Measurements from ENCODE around the gene PKP3.

Gene PKP3

GRCh38 chr11:452916-453527 lies 59.0 kb downstream of the PKP3 start:
- DNase-seq: no peak
- Histone ChIP-seq H3K4me3 (ENCODE audit: control insufficient read depth in 1 of 7, extremely low read depth in 1 of 7, insufficient read depth in 4 of 7, low read depth in 2 of 7, low read length in 6 of 7) (no peak overlapping the region), H3K9me3 (ENCODE audit: control extremely low read depth in 1 of 5, control insufficient read depth in 4 of 5, insufficient read depth in 2 of 5, low read depth in 1 of 5, low read length in 4 of 5) (no peaks in the 10 kb centered on the region), H3K27me3 (replicated peaks in 2 of 5; ENCODE audit: control insufficient read depth in 4 of 5, insufficient read depth in 5 of 5, low read length in 4 of 5) (no peaks in the 10 kb centered on the region), H3K4me1 (ENCODE audit: control extremely low read depth in 1 of 4, control insufficient read depth in 4 of 4, insufficient read depth in 4 of 4, low read length in 3 of 4) (peaks cover 5 to 53% (median 49%) of the 10 kb centered on the region in 4 experiments), H3K36me3 (ENCODE audit: control insufficient read depth in 4 of 4, insufficient read depth in 4 of 4, low read length in 3 of 4) (peaks cover 0 to 45% (median 22%) of the 10 kb centered on the region in 4 experiments), H3K27ac (ENCODE audit: insufficient read depth in 1 of 2, low read depth in 1 of 2, low read length in 2 of 2, poor library complexity in 1 of 2, severe bottlenecking in 2 of 2) (no peak overlapping the region)
- CTCF ChIA-PET: interaction anchor here (1.0 to 6.8 kb wide), 2 partner anchors 47 to 90 kb away, joined by 3 to 46 read pairs; no protein-coding TSS in a partner anchor
- WGBS (ENCODE audit: insufficient coverage): 97% methylated on average over 19 of the region's 19 CpGs
- POLR2A ChIA-PET: no interaction called here

- POLR2A ChIA-PET: no interaction called here
- CTCF ChIA-PET: no interaction called here
- peaks cover 0 to 45% (median 22%) of the 10 kb centered on the region in 4 experiments for H3K36me3 ChIP-seq (ENCODE audit: control insufficient read depth in 4 of 4, insufficient read depth in 4 of 4, low read length in 3 of 4)
- no peak for DNase-seq
- H3K27me3 ChIP-seq (replicated peaks in 2 of 5; ENCODE audit: control insufficient read depth in 4 of 5, insufficient read depth in 5 of 5, low read length in 4 of 5): no peaks in the 10 kb centered on the region
- H3K4me1 ChIP-seq (ENCODE audit: control extremely low read depth in 1 of 4, control insufficient read depth in 4 of 4, insufficient read depth in 4 of 4, low read length in 3 of 4): peaks cover 5 to 50% (median 45%) of the 10 kb centered on the region in 4 experiments
- H3K27ac ChIP-seq (ENCODE audit: insufficient read depth in 1 of 2, low read depth in 1 of 2, low read length in 2 of 2, poor library complexity in 1 of 2, severe bottlenecking in 2 of 2): no peak overlapping the region
- no peak overlapping the region for H3K4me3 ChIP-seq (ENCODE audit: control insufficient read depth in 1 of 7, extremely low read depth in 1 of 7, insufficient read depth in 4 of 7, low read depth in 2 of 7, low read length in 6 of 7)
- no peaks in the 10 kb centered on the region for H3K9me3 ChIP-seq (ENCODE audit: control extremely low read depth in 1 of 5, control insufficient read depth in 4 of 5, insufficient read depth in 2 of 5, low read depth in 1 of 5, low read length in 4 of 5)
- WGBS (ENCODE audit: insufficient coverage): 97% methylated on average over 13 of the region's 13 CpGs
Measured at GRCh38 chr11:453564-453963, 59.6 kb downstream of the PKP3 start.

GRCh38 chr11:454043-454442 lies 60.0 kb downstream of the PKP3 start:
- 97% methylated on average over 8 of the region's 9 CpGs for WGBS (ENCODE audit: insufficient coverage)
- Histone ChIP-seq H3K9me3 (ENCODE audit: control extremely low read depth in 1 of 5, control insufficient read depth in 4 of 5, insufficient read depth in 2 of 5, low read depth in 1 of 5, low read length in 4 of 5) (no peaks in the 10 kb centered on the region), H3K27me3 (replicated peaks in 2 of 5; ENCODE audit: control insufficient read depth in 4 of 5, insufficient read depth in 5 of 5, low read length in 4 of 5) (no peaks in the 10 kb centered on the region), H3K4me3 (ENCODE audit: control insufficient read depth in 1 of 7, extremely low read depth in 1 of 7, insufficient read depth in 4 of 7, low read depth in 2 of 7, low read length in 6 of 7) (no peak overlapping the region), H3K36me3 (ENCODE audit: control insufficient read depth in 4 of 4, insufficient read depth in 4 of 4, low read length in 3 of 4) (peaks cover 0 to 47% (median 22%) of the 10 kb centered on the region in 4 experiments), H3K27ac (ENCODE audit: insufficient read depth in 1 of 2, low read depth in 1 of 2, low read length in 2 of 2, poor library complexity in 1 of 2, severe bottlenecking in 2 of 2) (no peak overlapping the region), H3K4me1 (ENCODE audit: control extremely low read depth in 1 of 4, control insufficient read depth in 4 of 4, insufficient read depth in 4 of 4, low read length in 3 of 4) (peaks cover 5 to 45% (median 40%) of the 10 kb centered on the region in 4 experiments)
- ChIA-PET CTCF (no interaction called here), POLR2A (no interaction called here)
- no peak for DNase-seq

All from common myeloid progenitor, CD34-positive (primary cell).